ENCODE data around the gene EVA1A.
"Not testable (repeated sequence)": the region's sequence is repeated elsewhere in the genome, so short reads cannot be mapped to it uniquely, and the experiment has no call there.

EVA1A gene

DNA sequence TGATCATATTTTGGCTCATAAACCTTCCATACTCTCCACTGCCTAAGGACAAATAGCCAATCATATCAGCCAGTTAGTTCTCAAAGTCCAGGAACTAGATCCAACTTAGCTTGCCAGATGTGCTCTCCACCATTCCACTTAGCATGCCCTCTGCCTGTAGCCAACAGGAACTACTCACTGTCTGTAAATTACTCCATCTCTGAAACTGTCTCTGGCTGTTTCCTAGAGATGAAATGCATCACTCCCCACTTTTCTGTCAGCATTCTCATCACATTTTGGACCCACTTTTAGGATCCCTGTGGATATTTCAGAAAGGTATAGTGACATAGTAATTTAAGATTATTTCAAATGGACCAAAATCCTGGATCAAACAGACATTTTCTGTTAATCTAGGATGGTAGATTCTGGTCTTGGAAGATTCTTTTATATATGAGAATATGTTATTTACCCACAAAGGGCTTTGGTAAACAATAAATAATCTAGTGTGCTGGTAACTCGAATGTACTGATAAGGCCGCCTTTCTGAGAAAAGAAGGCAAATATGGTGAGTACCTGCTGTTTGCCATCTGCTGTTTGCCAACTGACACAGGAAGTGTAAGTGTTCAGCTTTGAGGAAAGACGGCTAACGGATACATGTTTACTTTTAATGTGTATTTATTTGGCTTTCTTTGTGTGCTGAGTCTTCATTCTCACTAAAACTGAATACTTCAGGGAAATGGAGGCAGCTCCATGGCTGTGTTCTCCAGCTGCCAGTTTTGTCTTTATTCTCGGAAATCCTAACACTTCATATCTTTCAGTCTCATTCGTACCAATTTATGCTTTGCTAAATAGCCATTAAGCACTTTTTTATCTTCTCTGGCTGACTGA lies 79.5 kb downstream of the EVA1A start:
- Histone ChIP-seq H3F3A (ENCODE audit: low read depth) (no peaks in the 10 kb centered on the region), H3K36me3 (ENCODE audit: insufficient read depth, low read length) (no peaks in the 10 kb centered on the region), H3K4me1 (ENCODE audit: insufficient read depth, low read length, poor library complexity, severe bottlenecking) (peaks cover 7% of the 10 kb centered on the region), H3K27me3 (ENCODE audit: insufficient read depth, low read length, poor library complexity, severe bottlenecking) (no peaks in the 10 kb centered on the region), H4K20me1 (ENCODE audit: insufficient read depth, low read length, poor library complexity, severe bottlenecking) (no peaks in the 10 kb centered on the region), H3K9me3 (ENCODE audit: insufficient read depth, low read depth, low read length) (no peaks in the 10 kb centered on the region), H3K4me2 (ENCODE audit: low read depth, low read length, poor library complexity, severe bottlenecking) (no peak overlapping the region), H2AFZ (ENCODE audit: low read length) (peak overlapping the region; percentile 40; the same call in 1 of the 2 replicates), H3K79me2 (ENCODE audit: insufficient read depth, low read length) (no peaks in the 10 kb centered on the region), H3K9me2 (replicated peaks; ENCODE audit: low read depth, low read length) (no peaks in the 10 kb centered on the region), H3K4me3 (ENCODE audit: low read length, poor library complexity, severe bottlenecking) (no peak overlapping the region), H3K9ac (ENCODE audit: low read depth, low read length, poor library complexity, severe bottlenecking) (no peak overlapping the region)
- TF ChIP-seq CTCF (conservative IDR thresholded peaks at IDR 0.05; ENCODE audit: low read length) (peak; percentile 60), EZH2phosphoT487 (IDR thresholded peaks at IDR 0.05; ENCODE audit: borderline replicate concordance) (no peak)

GRCh38 chr2:75477696-75478095 lies 83.0 kb downstream of the EVA1A start:
- H4K20me1 ChIP-seq (ENCODE audit: insufficient read depth, low read length, poor library complexity, severe bottlenecking); H3K36me3 ChIP-seq (ENCODE audit: insufficient read depth, low read length); H3K4me1 ChIP-seq (ENCODE audit: insufficient read depth, low read length, poor library complexity, severe bottlenecking); H3K9me3 ChIP-seq (ENCODE audit: insufficient read depth, low read depth, low read length); H3K4me3 ChIP-seq (ENCODE audit: low read length, poor library complexity, severe bottlenecking); H3F3A ChIP-seq (ENCODE audit: low read depth); H3K9ac ChIP-seq (ENCODE audit: low read depth, low read length, poor library complexity, severe bottlenecking); H3K27me3 ChIP-seq (ENCODE audit: insufficient read depth, low read length, poor library complexity, severe bottlenecking); H3K79me2 ChIP-seq (ENCODE audit: insufficient read depth, low read length); H3K4me2 ChIP-seq (ENCODE audit: low read depth, low read length, poor library complexity, severe bottlenecking); H2AFZ ChIP-seq (ENCODE audit: low read length); H3K9me2 ChIP-seq (replicated peaks; ENCODE audit: low read depth, low read length): not testable (repeated sequence)

- TF ChIP-seq CTCF (conservative IDR thresholded peaks at IDR 0.05; ENCODE audit: low read length) (no peak), EZH2phosphoT487 (IDR thresholded peaks at IDR 0.05; ENCODE audit: borderline replicate concordance) (no peak)
- Histone ChIP-seq H4K20me1 (ENCODE audit: insufficient read depth, low read length, poor library complexity, severe bottlenecking) (no peaks in the 10 kb centered on the region), H3K4me1 (ENCODE audit: insufficient read depth, low read length, poor library complexity, severe bottlenecking) (peaks cover 7% of the 10 kb centered on the region), H3K4me3 (ENCODE audit: low read length, poor library complexity, severe bottlenecking) (no peak overlapping the region), H3K9me3 (ENCODE audit: insufficient read depth, low read depth, low read length) (no peaks in the 10 kb centered on the region), H2AFZ (ENCODE audit: low read length) (peak overlapping the region; percentile 44; the same call in 1 of the 2 replicates), H3F3A (ENCODE audit: low read depth) (no peaks in the 10 kb centered on the region), H3K27me3 (ENCODE audit: insufficient read depth, low read length, poor library complexity, severe bottlenecking) (no peaks in the 10 kb centered on the region), H3K9me2 (replicated peaks; ENCODE audit: low read depth, low read length) (no peaks in the 10 kb centered on the region), H3K36me3 (ENCODE audit: insufficient read depth, low read length) (no peaks in the 10 kb centered on the region), H3K79me2 (ENCODE audit: insufficient read depth, low read length) (no peaks in the 10 kb centered on the region), H3K9ac (ENCODE audit: low read depth, low read length, poor library complexity, severe bottlenecking) (no peak overlapping the region), H3K4me2 (ENCODE audit: low read depth, low read length, poor library complexity, severe bottlenecking) (no peak overlapping the region)
Measured at GRCh38 chr2:75476761-75477160, 84.0 kb downstream of the EVA1A start.

GRCh38 chr2:75475976-75476375 lies 84.8 kb downstream of the EVA1A start:
- no peaks in the 10 kb centered on the region for H3K9me2 ChIP-seq (replicated peaks; ENCODE audit: low read depth, low read length)
- no peak overlapping the region for H3K9ac ChIP-seq (ENCODE audit: low read depth, low read length, poor library complexity, severe bottlenecking)
- H3F3A ChIP-seq (ENCODE audit: low read depth): no peaks in the 10 kb centered on the region
- no peak overlapping the region for H3K4me2 ChIP-seq (ENCODE audit: low read depth, low read length, poor library complexity, severe bottlenecking)
- no peaks in the 10 kb centered on the region for H4K20me1 ChIP-seq (ENCODE audit: insufficient read depth, low read length, poor library complexity, severe bottlenecking)
- no peak overlapping the region for H3K4me3 ChIP-seq (ENCODE audit: low read length, poor library complexity, severe bottlenecking)
- no peaks in the 10 kb centered on the region for H3K36me3 ChIP-seq (ENCODE audit: insufficient read depth, low read length)
- H3K79me2 ChIP-seq (ENCODE audit: insufficient read depth, low read length): no peaks in the 10 kb centered on the region
- no peaks in the 10 kb centered on the region for H3K27me3 ChIP-seq (ENCODE audit: insufficient read depth, low read length, poor library complexity, severe bottlenecking)
- no peak overlapping the region for H2AFZ ChIP-seq (ENCODE audit: low read length)
- no peaks in the 10 kb centered on the region for H3K4me1 ChIP-seq (ENCODE audit: insufficient read depth, low read length, poor library complexity, severe bottlenecking)
- no peaks in the 10 kb centered on the region for H3K9me3 ChIP-seq (ENCODE audit: insufficient read depth, low read depth, low read length)
- TF ChIP-seq EZH2phosphoT487 (IDR thresholded peaks at IDR 0.05; ENCODE audit: borderline replicate concordance) (no peak), CTCF (conservative IDR thresholded peaks at IDR 0.05; ENCODE audit: low read length) (no peak)
